NT2/D1 (cell line): Measurements from ENCODE around the gene HS1BP3.

ENCODE experiments used
- SUZ12 ChIP-seq: IDR thresholded peaks from 2 replicates; pipeline ENCODE4 v1.6.1; 2011; ENCODE audit not compliant: insufficient read length, insufficient read depth; ENCODE audit errors: extremely low read depth
- YY1 ChIP-seq: IDR thresholded peaks from 2 replicates; pipeline ENCODE4 v1.6.1; 2011; ENCODE audit not compliant: insufficient read length, insufficient read depth
- ZNF274 ChIP-seq: IDR thresholded peaks from 2 replicates; pipeline ENCODE4 v1.6.1; 2011; ENCODE audit warnings: mild to moderate bottlenecking, low read depth, low read length

GRCh38 chr2:20638014-20638413 lies 12.9 kb downstream of the HS1BP3 start:
- TF ChIP-seq ZNF274 (no peak), YY1 (no peak), SUZ12 (no peak)
